ENCODE measurements around the gene HNRNPA1L2.
"Not testable (repeated sequence)": the region's sequence is repeated elsewhere in the genome, so short reads cannot be mapped to it uniquely, and the experiment has no call there.

The HNRNPA1L2 gene
- 0 reads per million in 2 donors for total RNA-seq

GRCh38 chr13:52642131-52642530, at the start of gene HNRNPA1L2:
Gene HNRNPA1L2, plus strand, starts transcription at chr13:52642431. Its CDS starts 62 bp downstream, at chr13:52642493.
- DNase-seq = no peak

DNA sequence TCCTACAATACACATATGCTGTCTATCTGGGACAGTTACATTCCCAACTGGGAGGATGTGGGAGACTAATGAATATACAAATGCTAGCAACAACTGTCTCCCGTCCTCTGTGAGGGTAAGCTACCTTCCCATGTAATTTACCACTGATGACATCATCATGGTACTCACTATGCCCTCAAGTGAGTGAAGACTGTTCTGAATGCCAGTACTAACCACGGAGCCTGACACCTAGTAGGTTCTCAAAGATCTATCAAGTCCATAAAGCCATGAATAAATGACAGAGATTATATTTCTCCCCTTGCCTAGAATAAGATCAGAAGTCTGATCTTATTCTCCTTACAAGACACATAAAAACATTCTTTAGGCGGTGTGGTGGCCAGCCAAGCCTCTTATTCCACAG, 49.1 kb upstream of the HNRNPA1L2 start:
- not testable (repeated sequence) for DNase-seq

GRCh38 chr13:52593812-52594211, 48.4 kb upstream of the HNRNPA1L2 start:
- DNase-seq = not testable (repeated sequence)

DNA sequence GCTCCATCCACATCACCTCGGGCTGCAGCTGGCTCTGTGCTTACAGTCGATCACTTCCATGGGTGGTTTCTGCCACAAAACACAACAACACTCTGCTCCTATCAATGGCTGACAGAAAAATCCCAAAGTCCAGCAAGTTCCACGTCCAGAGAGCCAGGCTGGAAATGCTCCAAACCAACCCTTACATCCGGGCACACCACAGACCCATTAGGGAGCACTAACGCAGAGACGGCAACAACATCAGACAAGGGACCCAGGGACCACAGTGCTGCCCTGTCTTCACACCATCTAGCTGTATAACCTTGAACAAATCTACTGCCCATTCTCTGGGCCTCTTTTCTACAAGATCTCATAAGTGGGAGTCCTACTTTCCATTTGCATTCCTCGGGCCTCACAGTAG, 47.9 kb upstream of the HNRNPA1L2 start:
- DNase-seq = not testable (repeated sequence)

DNA sequence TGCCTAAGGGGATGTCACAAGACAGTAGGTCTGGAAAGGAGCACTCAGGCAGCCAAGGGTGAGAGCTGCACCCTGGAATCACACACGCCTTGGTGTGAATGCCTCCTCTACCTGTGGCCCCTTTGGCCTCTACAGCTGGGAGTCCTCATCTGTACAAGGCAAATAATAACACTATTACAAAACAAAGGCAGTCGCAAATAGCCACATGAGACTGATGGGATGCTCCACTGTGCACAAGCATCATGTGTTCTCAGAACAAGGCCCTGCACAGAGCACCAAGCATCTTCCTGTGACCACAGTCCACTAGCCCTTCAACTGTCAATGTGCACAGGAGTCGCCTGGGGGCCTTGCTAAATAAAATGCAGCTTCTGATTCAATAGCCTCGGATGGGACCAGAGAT, 44.6 kb upstream of the HNRNPA1L2 start:
- DNase-seq = no peak

- no peak for DNase-seq
Measured at GRCh38 chr13:52599037-52599847, 43.0 kb upstream of the HNRNPA1L2 start.

GRCh38 chr13:52599848-52600603, 42.2 kb upstream of the HNRNPA1L2 start:
- no peak for DNase-seq

GRCh38 chr13:52600666-52601065, 41.6 kb upstream of the HNRNPA1L2 start:
- no peak for DNase-seq

DNA sequence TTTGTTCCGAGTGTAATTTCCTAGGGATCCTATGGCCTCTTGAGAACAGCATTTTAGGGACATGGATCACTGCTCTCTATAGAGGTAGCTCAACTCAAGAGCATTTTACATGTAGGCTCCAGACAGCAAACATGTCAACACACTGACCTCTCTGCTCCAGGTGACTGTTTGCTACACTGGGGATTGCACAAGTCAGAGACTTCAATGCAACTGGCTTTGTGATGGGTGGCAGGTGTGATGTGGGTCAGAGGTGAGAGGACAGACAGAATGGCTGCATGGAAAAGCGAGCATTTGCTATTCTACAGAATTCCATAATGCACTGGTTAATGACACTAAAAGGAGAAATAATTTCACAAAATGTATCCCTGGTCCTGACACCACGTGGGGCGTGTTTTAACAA, 38.9 kb upstream of the HNRNPA1L2 start:
- not testable (repeated sequence) for DNase-seq

GRCh38 chr13:52606126-52606525, 36.1 kb upstream of the HNRNPA1L2 start:
- not testable (repeated sequence) for DNase-seq

DNA sequence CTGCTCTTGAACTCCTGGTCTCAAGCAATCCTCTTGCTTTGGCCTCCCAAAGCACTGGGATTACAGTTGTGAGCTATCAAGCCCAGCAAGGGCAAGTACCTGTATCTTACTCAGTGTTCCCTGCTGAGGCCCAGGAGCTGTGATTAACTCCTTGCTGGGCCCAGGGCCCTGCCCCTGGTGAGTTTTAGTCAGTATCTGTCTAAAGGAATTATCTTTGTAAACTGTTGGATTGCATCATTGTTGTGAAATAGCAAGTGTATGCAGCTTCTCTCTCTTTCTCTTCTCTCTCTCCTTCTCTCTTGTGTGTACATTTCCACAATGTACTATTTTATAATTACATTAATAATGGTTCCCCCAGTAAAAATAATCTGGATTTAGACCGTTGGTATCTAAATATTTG, 35.4 kb upstream of the HNRNPA1L2 start:
- not testable (repeated sequence) for DNase-seq

DNA sequence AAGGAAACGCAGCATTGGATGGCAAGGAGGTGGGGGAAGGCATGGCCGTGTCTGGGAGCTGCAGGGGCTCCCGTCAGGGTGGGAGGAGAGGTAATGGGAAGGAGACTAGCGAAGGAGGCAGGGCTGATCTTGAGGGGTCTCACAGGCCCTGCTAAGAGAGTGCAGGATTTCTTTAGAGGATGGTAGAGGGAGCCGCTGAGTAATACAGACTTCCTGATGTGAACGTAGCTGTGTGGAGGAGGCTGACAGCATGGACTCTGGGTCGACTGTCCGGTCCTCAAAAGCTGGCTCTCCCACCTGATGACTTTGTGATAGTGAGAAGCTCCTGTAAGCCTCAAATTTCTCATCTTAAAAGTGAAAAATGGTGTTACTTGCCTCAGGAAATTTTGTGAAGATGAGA, 34.0 kb upstream of the HNRNPA1L2 start:
- not testable (repeated sequence) for DNase-seq

DNA sequence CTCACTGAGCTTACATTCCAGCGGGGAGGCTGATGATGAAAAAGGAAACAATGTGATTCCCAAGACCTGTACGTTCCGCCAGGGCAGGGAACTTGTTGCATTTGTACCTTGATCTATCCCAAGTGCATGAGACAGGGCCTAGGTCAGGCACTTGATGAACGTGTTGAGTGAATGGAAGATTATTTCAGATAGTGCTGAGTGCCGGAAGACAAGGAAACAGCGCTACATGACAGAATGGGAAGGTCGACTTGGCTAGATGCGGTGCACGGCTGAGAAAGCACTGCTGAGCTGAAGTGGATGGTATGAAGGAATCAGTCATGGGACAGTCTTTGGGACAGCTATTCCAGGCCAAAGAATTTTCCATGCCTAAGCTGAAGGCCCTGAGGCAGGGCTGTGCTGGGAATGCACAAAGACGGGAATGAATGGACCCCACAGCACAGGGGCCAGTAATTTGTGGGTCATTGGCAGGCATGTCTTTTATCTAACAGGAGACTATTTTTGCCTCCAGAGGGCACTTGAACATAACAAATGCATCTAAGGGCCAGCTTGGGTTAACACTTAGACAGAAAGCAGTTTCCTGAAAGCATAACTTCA, 33.1 kb upstream of the HNRNPA1L2 start:
- DNase-seq = not testable (repeated sequence)

- DNase-seq = not testable (repeated sequence)
Measured at GRCh38 chr13:52610158-52610557, 32.1 kb upstream of the HNRNPA1L2 start.

DNA sequence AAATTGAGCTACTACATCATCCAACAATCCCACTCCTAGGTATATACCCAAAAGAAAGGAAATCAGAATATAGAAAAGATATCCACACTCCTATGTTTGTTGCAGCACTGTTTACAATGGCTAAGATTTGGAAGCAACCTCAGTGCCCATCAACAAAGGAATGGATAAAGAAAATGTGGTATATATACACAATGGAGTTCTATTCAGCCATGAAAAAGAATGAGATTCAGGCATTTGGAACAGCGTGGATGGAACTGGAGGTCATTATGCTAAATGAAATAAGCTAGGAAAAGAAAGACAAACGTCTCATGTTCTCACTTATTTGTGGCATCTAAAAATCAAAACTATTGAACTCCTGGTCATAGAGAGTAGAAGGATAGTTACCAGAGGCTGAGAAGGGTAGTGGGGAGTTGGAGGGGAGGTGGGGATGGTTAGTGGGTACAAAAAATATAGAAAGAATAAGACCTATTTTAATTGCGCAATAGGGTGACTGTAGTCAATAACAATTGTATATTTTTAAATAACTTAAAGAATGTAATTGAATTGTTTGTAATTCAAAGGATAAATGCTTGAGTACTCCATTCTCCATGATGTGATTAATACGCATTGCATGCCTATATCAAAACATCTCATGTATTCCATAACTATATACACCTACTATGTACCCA, 27.0 kb upstream of the HNRNPA1L2 start:
- no peak for DNase-seq

GRCh38 chr13:52615812-52616211, 26.4 kb upstream of the HNRNPA1L2 start:
- no peak for DNase-seq

GRCh38 chr13:52617070-52618060, 24.9 kb upstream of the HNRNPA1L2 start:
- peak; percentile 68 for DNase-seq

GRCh38 chr13:52631083-52631690, 11.0 kb upstream of the HNRNPA1L2 start:
- DNase-seq = not testable (repeated sequence)

DNA sequence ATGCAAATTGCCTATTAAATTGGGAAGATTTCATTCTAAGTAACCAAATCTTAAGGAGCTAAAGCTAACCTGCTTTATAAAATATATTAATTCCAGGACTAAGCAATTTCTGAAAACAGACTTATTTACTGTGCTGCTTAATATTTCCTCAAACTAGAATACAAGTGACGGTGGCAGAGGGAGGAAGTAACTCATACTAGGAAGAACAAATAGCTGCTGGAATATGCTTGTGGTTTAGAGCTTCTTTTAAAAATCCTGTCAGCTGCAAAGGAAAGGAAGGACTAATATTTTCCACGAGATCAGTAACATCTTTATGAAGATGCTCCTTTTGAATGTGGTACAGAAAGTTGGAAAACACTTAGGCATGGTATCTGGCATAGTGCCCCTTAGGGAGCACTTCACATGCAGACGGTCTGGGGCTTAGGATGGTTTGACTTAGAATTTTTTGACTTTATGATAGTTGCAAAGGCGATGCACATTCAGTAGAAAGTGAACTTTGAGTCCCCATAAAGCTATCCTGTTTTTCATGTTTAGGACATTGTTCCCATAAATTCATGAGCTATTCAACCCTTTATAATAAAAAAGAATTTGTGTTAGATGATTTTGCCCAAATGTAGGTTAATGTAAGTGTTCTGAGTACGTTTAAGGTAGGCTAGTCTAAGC, 3.4 kb upstream of the HNRNPA1L2 start:
- DNase-seq = no peak

DNA sequence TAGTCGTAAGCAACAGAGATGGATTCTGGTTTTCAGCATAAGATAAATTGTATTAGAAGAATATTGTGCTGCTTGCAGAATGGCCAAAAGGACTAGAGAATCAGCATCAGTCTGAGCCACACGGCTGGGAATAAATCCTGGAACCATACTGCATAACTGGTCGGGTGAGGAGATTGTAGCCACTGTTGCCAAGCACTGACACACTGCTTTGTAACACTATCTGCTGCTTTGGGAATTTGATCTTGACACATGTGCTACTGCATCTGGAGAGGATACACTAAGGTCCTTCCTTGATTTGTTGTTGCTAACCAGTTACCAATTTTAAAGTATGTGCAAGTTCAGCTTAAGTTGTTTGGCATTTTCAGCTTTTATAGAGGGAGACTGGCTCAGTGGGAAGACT, 1.9 kb downstream of the HNRNPA1L2 start:
- DNase-seq = no peak

DNA sequence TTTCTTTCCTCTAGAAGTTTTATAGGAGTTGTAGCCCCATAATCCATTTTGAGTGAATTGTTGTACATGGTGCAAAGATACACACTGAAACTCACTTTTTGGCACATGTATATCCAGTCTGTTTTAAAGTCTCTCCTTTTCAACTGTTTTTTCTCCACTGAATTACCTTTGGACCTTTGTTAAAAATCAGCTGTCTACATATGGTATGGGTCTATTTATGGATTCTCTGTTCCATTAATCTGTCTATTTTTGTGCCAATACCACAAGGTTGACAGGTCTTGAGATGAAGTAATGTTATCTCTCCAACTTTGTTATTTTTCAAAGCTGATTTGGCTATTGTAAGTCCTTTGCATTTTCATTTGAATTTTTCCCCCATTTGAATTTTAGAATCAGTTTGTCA, 4.7 kb downstream of the HNRNPA1L2 start:
- no peak for DNase-seq
